PC-9 (cell line): ENCODE data around the gene FUT8. TPM values are rescaled to one million over a fixed set of nuclear protein-coding genes. Genes with fewer than 3 reads are reported as not detected.

ENCODE experiments used
- BruUV-seq: library from RNA; stranded (reverse); fragments of 400-500 nt; replicated peaks from 2 replicates; lab custom pipeline; 2021; lab: Mats Ljungman, UMichigan
- CTCF ChIA-PET: fragments of 300-600 bp; sonication (Branson Sonifier 250); formaldehyde crosslinking; loops from one replicate; lab custom pipeline; 2022; ENCODE audit warnings: antibody characterized with exemption; lab: Charles Lee
- POLR2A ChIA-PET: fragments of 300-600 bp; sonication (Branson Sonifier 250); formaldehyde crosslinking; loops from one replicate; lab custom pipeline; 2022; ENCODE audit warnings: antibody characterized with exemption; ENCODE audit not compliant: unreplicated experiment; lab: Charles Lee
- DNase-seq, 2 experiments: peaks; one replicate each; pipeline versions ENCODE4 v3.0.0 to v3.0.0-alpha.2; 2015 to 2022; ENCODE audit warnings: mixed read lengths in 1 of 2
- H2AFZ ChIP-seq: fragments of 200-600 bp; sonication (generic); 2 replicates; pipeline ENCODE4 v1.8.1; 2017; ENCODE audit warnings: antibody characterized with exemption
- H3F3A ChIP-seq: fragments of 200-600 bp; sonication (generic); 2 replicates; pipeline ENCODE4 v1.8.1; 2017; ENCODE audit warnings: antibody characterized with exemption, mild to moderate bottlenecking, low read depth; ENCODE audit not compliant: insufficient read depth
- H3K27ac ChIP-seq: fragments of 200-600 bp; sonication (generic); 2 replicates; pipeline ENCODE4 v1.6.1; 2016; ENCODE audit warnings: mixed run types
- H3K27me3 ChIP-seq: fragments of 200-600 bp; sonication (generic); 2 replicates; pipeline ENCODE4 v1.6.1; 2016; ENCODE audit warnings: low read depth, mixed run types; ENCODE audit not compliant: insufficient read depth
- H3K36me3 ChIP-seq: fragments of 200-600 bp; sonication (generic); 2 replicates; pipeline ENCODE4 v1.6.1; 2016; ENCODE audit warnings: low read depth, mixed run types
- H3K4me1 ChIP-seq: fragments of 200-600 bp; sonication (generic); replicated peaks from 2 replicates; pipeline ENCODE4 v1.6.1; 2016; ENCODE audit warnings: mixed run types; ENCODE audit not compliant: insufficient read depth
- H3K4me2 ChIP-seq: fragments of 200-600 bp; sonication (generic); 2 replicates; pipeline ENCODE4 v1.6.1; 2017; ENCODE audit warnings: mixed run types
- H3K4me3 ChIP-seq: fragments of 200-600 bp; sonication (generic); 2 replicates; pipeline ENCODE4 v1.6.1; 2016; ENCODE audit warnings: mixed run types
- H3K79me2 ChIP-seq: fragments of 200-600 bp; sonication (generic); 2 replicates; pipeline ENCODE4 v1.6.1; 2017; ENCODE audit warnings: low read depth, mixed run types
- H3K9me2 ChIP-seq: fragments of 200-600 bp; sonication (generic); 2 replicates; pipeline ENCODE4 v1.8.1; 2017; ENCODE audit warnings: mild to moderate bottlenecking; ENCODE audit not compliant: insufficient read depth
- H3K9me3 ChIP-seq: fragments of 200-600 bp; sonication (generic); 2 replicates; pipeline ENCODE4 v1.8.1; 2016; ENCODE audit warnings: low read depth; ENCODE audit not compliant: insufficient read depth
- H4K20me1 ChIP-seq: fragments of 200-600 bp; sonication (generic); 2 replicates; pipeline ENCODE4 v1.8.1; 2017; ENCODE audit not compliant: insufficient read depth
- EZH2 ChIP-seq: fragments of 200-600 bp; sonication (generic); IDR thresholded peaks from 2 replicates; pipeline ENCODE4 v1.8.0; 2017; ENCODE audit warnings: antibody characterized with exemption, low read depth
- intact Hi-C: fragments of 100-400 bp; cut with micrococcal nuclease; formaldehyde crosslinking; loops from one replicate; pipeline ENCODE4 v1.10.0; 2022; ENCODE audit not compliant: unreplicated experiment
- total RNA-seq: library from RNA; stranded (reverse); gene quantifications from 2 replicates; pipeline ENCODE4 v1.2.3, GENCODE V29; 2021
- TF ChIP-seq, protein P1 (sequence below): fragments of 200-600 bp; sonication (generic); conservative IDR thresholded peaks from 2 replicates; pipeline ENCODE4 v1.6.1; 2017; ENCODE audit warnings: mixed run types, antibody characterized with exemption, mild to moderate bottlenecking, moderate library complexity

The FUT8 gene
- total RNA-seq, 1 experiment from 2014 or later, result 134 TPM

- ChIA-PET CTCF (no interaction called here), POLR2A (no interaction called here)
- TF ChIP-seq, protein P1, sequence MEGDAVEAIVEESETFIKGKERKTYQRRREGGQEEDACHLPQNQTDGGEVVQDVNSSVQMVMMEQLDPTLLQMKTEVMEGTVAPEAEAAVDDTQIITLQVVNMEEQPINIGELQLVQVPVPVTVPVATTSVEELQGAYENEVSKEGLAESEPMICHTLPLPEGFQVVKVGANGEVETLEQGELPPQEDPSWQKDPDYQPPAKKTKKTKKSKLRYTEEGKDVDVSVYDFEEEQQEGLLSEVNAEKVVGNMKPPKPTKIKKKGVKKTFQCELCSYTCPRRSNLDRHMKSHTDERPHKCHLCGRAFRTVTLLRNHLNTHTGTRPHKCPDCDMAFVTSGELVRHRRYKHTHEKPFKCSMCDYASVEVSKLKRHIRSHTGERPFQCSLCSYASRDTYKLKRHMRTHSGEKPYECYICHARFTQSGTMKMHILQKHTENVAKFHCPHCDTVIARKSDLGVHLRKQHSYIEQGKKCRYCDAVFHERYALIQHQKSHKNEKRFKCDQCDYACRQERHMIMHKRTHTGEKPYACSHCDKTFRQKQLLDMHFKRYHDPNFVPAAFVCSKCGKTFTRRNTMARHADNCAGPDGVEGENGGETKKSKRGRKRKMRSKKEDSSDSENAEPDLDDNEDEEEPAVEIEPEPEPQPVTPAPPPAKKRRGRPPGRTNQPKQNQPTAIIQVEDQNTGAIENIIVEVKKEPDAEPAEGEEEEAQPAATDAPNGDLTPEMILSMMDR, result no peak
- TF ChIP-seq EZH2, result no peak
- Histone ChIP-seq H3K79me2 (peaks cover 94% of the 10 kb centered on the region), H3K9me2 (no peaks in the 10 kb centered on the region), H3K27me3 (no peaks in the 10 kb centered on the region), H3K4me1 (peaks cover 22% of the 10 kb centered on the region), H3K4me2 (no peak overlapping the region), H3K36me3 (peaks cover 17% of the 10 kb centered on the region; the same call in 1 of the 2 replicates), H3F3A (peaks cover 64% of the 10 kb centered on the region), H2AFZ (no peak overlapping the region), H3K9me3 (no peaks in the 10 kb centered on the region), H3K27ac (no peak overlapping the region), H4K20me1 (peaks cover 43% of the 10 kb centered on the region), H3K4me3 (no peak overlapping the region)
- intact Hi-C loops, result no loop called here
- no TSS peak for BruUV-seq
- no peak for DNase-seq
These were observed 57.4 kb downstream of the FUT8 start for GRCh38 chr14:65469903-65470302.

DNA sequence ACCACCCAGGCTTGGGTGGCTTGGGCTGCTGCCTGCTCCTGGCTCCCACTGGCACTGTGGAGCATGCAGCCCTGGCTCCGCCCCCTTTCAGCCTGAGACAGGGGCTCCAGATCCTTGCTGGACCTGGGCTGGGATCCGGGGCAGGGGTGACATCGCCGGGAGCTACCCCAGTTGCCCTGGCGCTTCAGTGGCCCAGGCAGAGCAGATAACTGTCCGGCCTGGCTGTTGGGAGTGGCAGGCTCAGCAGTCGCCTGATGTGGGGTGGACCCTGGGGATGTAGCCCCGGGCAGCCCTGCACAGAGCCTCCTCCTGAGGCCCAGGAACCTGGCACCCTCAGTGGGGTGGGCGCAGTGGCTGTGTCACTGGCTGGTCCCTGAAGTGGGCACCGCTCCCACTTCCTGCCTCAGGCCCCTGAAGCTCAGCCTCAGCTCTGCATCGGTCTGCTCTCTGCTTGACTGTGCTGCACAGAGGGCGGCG, 57.9 kb downstream of the FUT8 start:
- no TSS peak for BruUV-seq
- TF ChIP-seq EZH2, result no peak
- TF ChIP-seq, protein P1, result no peak
- Histone ChIP-seq H3F3A (peaks cover 65% of the 10 kb centered on the region), H3K36me3 (peaks cover 20% of the 10 kb centered on the region; the same call in 1 of the 2 replicates), H3K27ac (peak overlapping the region; percentile 30; the same call in 1 of the 2 replicates), H2AFZ (no peak overlapping the region), H3K79me2 (peaks cover 94% of the 10 kb centered on the region), H3K9me2 (no peaks in the 10 kb centered on the region), H3K27me3 (no peaks in the 10 kb centered on the region), H4K20me1 (peaks cover 40% of the 10 kb centered on the region), H3K9me3 (no peaks in the 10 kb centered on the region), H3K4me2 (no peak overlapping the region), H3K4me3 (no peak overlapping the region), H3K4me1 (peaks cover 22% of the 10 kb centered on the region)
- POLR2A ChIA-PET, result no interaction called here
- intact Hi-C loops, result no loop called here
- no peak for DNase-seq
- CTCF ChIA-PET, result no interaction called here

- peaks cover 95% of the 10 kb centered on the region for H3K79me2 ChIP-seq
These were observed 58.7 kb downstream of the FUT8 start for GRCh38 chr14:65471038-65471878.

More at GRCh38 chr14:65471038-65471878, 58.7 kb downstream of the FUT8 start:
- Histone ChIP-seq H3K27me3 (no peaks in the 10 kb centered on the region), H3K27ac (peak overlapping the region; percentile 30), H3K9me2 (no peaks in the 10 kb centered on the region), H3K4me1 (peaks cover 22% of the 10 kb centered on the region), H3K4me3 (no peak overlapping the region), H3F3A (peaks cover 61% of the 10 kb centered on the region), H2AFZ (no peak overlapping the region), H3K36me3 (peaks cover 20% of the 10 kb centered on the region; the same call in 1 of the 2 replicates), H3K4me2 (peak overlapping the region; percentile 21; the same call in 1 of the 2 replicates), H4K20me1 (peaks cover 33% of the 10 kb centered on the region), H3K9me3 (no peaks in the 10 kb centered on the region)
- POLR2A ChIA-PET, result interaction anchor here (0.6 kb wide), 1 partner anchor 73 kb away, joined by 4 read pairs; no protein-coding TSS in a partner anchor
- intact Hi-C loops, result no loop called here
- TF ChIP-seq, protein P1, result no peak
- no peak for TF ChIP-seq EZH2
- DNase-seq, result peak in 1 of 2 experiments; percentile 45
- CTCF ChIA-PET, result interaction anchor here (0.6 kb wide), 1 partner anchor 28 kb away, joined by 4 read pairs; no protein-coding TSS in a partner anchor
- no TSS peak for BruUV-seq
